Sigmoid colon (tissue), 7 donors: ENCODE measurements around the gene GSTO1. TPM values are rescaled to one million over a fixed set of nuclear protein-coding genes. Genes with fewer than 3 reads are reported as not detected.
A peak's percentile ranks its signal among the peaks of the same experiment; 100 is the strongest.

ENCODE experiments used
- DNase-seq: peaks from one replicate; pipeline ENCODE4 v3.0.0-alpha.2; 2019
- H3K27ac ChIP-seq, 4 donors: fragments of 200-600 bp; sonication (generic); one replicate each; pipeline ENCODE4 v1.5.1; 2016 to 2019; ENCODE audit warnings: mild to moderate bottlenecking in 1 of 4
- H3K27me3 ChIP-seq, 3 donors: fragments of 200-600 bp; sonication (generic); one replicate each; pipeline ENCODE4 v1.5.1; 2019; ENCODE audit warnings: mild to moderate bottlenecking in 1 of 3
- H3K36me3 ChIP-seq, 4 donors: fragments of 200-600 bp; sonication (generic); one replicate each; pipeline ENCODE4 v1.5.1; 2016 to 2019
- H3K4me1 ChIP-seq, 4 donors: fragments of 200-600 bp; sonication (generic); one replicate each; pipeline ENCODE4 v1.5.1; 2017 to 2019
- H3K4me3 ChIP-seq, 4 donors: fragments of 200-600 bp; sonication (generic); one replicate each; pipeline ENCODE4 v1.5.1; 2017 to 2019; ENCODE audit warnings: mild to moderate bottlenecking in 2 of 4, moderate library complexity in 1 of 4
- H3K9me3 ChIP-seq, 4 donors: fragments of 200-600 bp in 3 of 4; sonication (generic) in 3 of 4; one replicate each; pipeline versions ENCODE4 v1.5.1 to v1.6.1; 2013 to 2019
- EP300 ChIP-seq, 4 donors: sonication (generic); formaldehyde crosslinking; IDR thresholded peaks; one replicate each; pipeline ENCODE4 v1.6.1; 2017; ENCODE audit warnings: antibody characterized with exemption in 4 of 4
- POLR2A ChIP-seq, 2 donors: fragments of 450-650 bp; IDR thresholded peaks; one replicate each; pipeline ENCODE4 v1.6.1; 2016; ENCODE audit warnings: antibody characterized with exemption in 2 of 2, mild to moderate bottlenecking in 2 of 2, moderate library complexity in 2 of 2
- POLR2AphosphoS5 ChIP-seq, 4 donors: sonication (generic); formaldehyde crosslinking; IDR thresholded peaks; one replicate each; pipeline ENCODE4 v1.6.1; 2017; ENCODE audit warnings: antibody characterized with exemption in 4 of 4
- WGBS, 2 donors: extraction: QIAGEN DNeasy Blood & Tissue Kit; methylation state at CpG; one replicate each; pipeline ENCODE4 v1.1.7; 2013; 5-methylcytosine and 5-hydroxymethylcytosine counted together
- intact Hi-C: fragments of 100-400 bp; cut with DNase I; formaldehyde crosslinking; loops from one replicate; pipeline ENCODE4 v1.15.1; 2023
- polyA plus RNA-seq, 3 donors: library from polyadenylated mRNA; stranded (reverse); fragments of 200-250 nt; gene quantifications; one replicate each; pipeline ENCODE4 v1.2.3, GENCODE V29; 2013
- small RNA-seq, 3 donors: library from RNA; depleted of rRNA; stranded (forward); fragments of <200 nt; gene quantifications; one replicate each; pipeline ENCODE3, GENCODE V24; 2016
- total RNA-seq, 4 donors: library from RNA; depleted of rRNA; stranded (reverse); fragments of >200 nt; gene quantifications; one replicate each; pipeline ENCODE4 v1.1.0, GENCODE V29; 2016
- TF ChIP-seq, protein P1 (sequence below), 4 experiments: fragments of 450-650 bp in 3 of 4; fragments of 200-600 bp in 1 of 4; IDR thresholded peaks; one replicate each; pipeline ENCODE4 v1.5.1; 2016 to 2019; ENCODE audit warnings: antibody characterized with exemption in 4 of 4, mild to moderate bottlenecking in 3 of 4, moderate library complexity in 2 of 4
- donor health status: healthy with polysubstance abuse.
- donor health status: Bipolar disorder and iron deficiency.
- donor health status: healthy.

The GSTO1 gene
- total and polyA plus RNA-seq, 7 donors, result 77.5 to 189 (median 141) TPM

DNA sequence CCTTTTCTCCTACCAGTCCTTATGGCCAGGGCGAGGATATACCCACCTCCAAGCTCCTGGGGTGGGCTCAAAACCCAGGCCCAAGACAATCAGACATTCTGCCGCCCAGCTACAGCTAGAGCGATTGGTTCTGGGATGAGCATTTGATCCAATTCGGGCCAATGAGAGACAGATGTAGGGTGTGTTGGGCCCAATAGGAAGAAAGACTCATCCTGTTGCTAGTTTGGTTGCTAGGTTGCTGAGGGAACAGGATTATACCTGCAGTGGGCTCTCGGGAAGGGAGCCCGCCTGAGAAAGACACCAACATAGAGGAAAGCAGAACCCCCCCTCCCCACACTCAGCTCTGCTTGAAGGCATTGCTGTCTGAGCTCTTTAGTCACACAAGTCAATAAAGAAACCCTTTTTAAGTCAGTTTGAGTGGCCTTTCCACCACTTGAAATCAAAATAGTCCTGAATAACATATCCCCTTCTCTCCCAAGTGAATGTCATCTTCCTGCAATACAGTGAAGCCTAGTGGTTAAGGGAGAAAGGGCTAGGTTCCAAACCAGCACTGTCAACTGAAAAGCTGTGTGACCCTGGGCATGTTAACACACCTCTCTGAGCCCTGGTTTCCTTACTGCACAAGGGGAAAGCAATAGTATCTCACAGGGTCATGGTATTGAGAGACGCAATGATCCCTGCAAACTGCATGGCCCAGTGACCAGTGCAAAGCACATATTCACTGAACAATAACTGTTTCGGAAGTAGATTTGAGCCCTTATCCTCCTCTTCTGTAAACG lies 61.8 kb downstream of the GSTO1 start:
- TF ChIP-seq POLR2A (IDR thresholded peaks at IDR 0.05) (no peak), POLR2AphosphoS5 (IDR thresholded peaks at IDR 0.05) (no peak), EP300 (IDR thresholded peaks at IDR 0.05) (no peak)
- TF ChIP-seq, protein P1, sequence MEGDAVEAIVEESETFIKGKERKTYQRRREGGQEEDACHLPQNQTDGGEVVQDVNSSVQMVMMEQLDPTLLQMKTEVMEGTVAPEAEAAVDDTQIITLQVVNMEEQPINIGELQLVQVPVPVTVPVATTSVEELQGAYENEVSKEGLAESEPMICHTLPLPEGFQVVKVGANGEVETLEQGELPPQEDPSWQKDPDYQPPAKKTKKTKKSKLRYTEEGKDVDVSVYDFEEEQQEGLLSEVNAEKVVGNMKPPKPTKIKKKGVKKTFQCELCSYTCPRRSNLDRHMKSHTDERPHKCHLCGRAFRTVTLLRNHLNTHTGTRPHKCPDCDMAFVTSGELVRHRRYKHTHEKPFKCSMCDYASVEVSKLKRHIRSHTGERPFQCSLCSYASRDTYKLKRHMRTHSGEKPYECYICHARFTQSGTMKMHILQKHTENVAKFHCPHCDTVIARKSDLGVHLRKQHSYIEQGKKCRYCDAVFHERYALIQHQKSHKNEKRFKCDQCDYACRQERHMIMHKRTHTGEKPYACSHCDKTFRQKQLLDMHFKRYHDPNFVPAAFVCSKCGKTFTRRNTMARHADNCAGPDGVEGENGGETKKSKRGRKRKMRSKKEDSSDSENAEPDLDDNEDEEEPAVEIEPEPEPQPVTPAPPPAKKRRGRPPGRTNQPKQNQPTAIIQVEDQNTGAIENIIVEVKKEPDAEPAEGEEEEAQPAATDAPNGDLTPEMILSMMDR (IDR thresholded peaks at IDR 0.05), result no peak
- H3K27ac ChIP-seq, result peak overlapping the region; percentile 29 to 75 (median 60)
- peaks cover 19 to 39% (median 35%) of the 10 kb centered on the region in 4 donors for H3K36me3 ChIP-seq
- intact Hi-C loops, result no loop called here
- H3K27me3 ChIP-seq, result no peaks in the 10 kb centered on the region
- no peaks in the 10 kb centered on the region for H3K9me3 ChIP-seq
- no peak overlapping the region for H3K4me3 ChIP-seq
- peak; percentile 20 for DNase-seq
- peaks cover 0 to 55% (median 49%) of the 10 kb centered on the region in 4 donors for H3K4me1 ChIP-seq
- 91 to 92% methylated on average over 9 of the region's 9 CpGs for WGBS, 2 donors

Small RNA genes lying within 50 kb of the gene (small RNA-seq; reads per million reads assigned to genes)
- 0 reads per million in 3 donors for gene MIR4482
- 0 reads per million in 3 donors for gene MIR609

Other genes starting within 250 kb of the GSTO1 start
- gene COL17A1, start 169.0 kb upstream of the GSTO1 start, total RNA-seq, result not detected
- 10 to 100 TPM; 18.7 to 67.4 (median 24.0) TPM for gene COL17A1, start 169.0 kb upstream of the GSTO1 start, polyA plus RNA-seq
- 10 to 100 TPM in 2 of 4 donors, 1 to 10 TPM in 2; 6.1 to 13.9 (median 10.5) TPM for gene SFR1, start 132.7 kb upstream of the GSTO1 start, total RNA-seq
- gene SFR1, start 132.7 kb upstream of the GSTO1 start, polyA plus RNA-seq, result 1 to 10 TPM; 6.6 to 7.2 (median 6.9) TPM
- under 1 TPM; 0.36 to 0.83 (median 0.59) TPM for gene CFAP43, start 22.5 kb upstream of the GSTO1 start, total RNA-seq
- gene CFAP43, start 22.5 kb upstream of the GSTO1 start, polyA plus RNA-seq, result under 1 TPM in 2 of 3 donors, not detected in 1; 0.22 to 0.60 TPM
- 1 to 10 TPM in 3 of 4 donors, under 1 TPM in 1; 0.68 to 2.1 (median 1.4) TPM for gene GSTO2, start 14.3 kb downstream of the GSTO1 start, total RNA-seq
- gene GSTO2, start 14.3 kb downstream of the GSTO1 start, polyA plus RNA-seq, result 10 to 100 TPM in 2 of 3 donors, 1 to 10 TPM in 1; 9.7 to 13.2 (median 12.2) TPM
- gene ITPRIP, start 83.6 kb downstream of the GSTO1 start, total RNA-seq, result 10 to 100 TPM; 11.4 to 22.4 (median 15.3) TPM
- gene ITPRIP, start 83.6 kb downstream of the GSTO1 start, polyA plus RNA-seq, result 1 to 10 TPM; 1.2 to 8.6 (median 1.6) TPM
- 1 to 10 TPM in 1 of 4 donors, under 1 TPM in 3; 0.36 to 1.1 (median 0.61) TPM for gene CFAP58, start 98.9 kb downstream of the GSTO1 start, total RNA-seq
- under 1 TPM in 1 of 3 donors, not detected in 2; 0.09 TPM for gene CFAP58, start 98.9 kb downstream of the GSTO1 start, polyA plus RNA-seq